GM13977 (cell line): Measurements from ENCODE around the gene PGR.

Experiments
- DNase-seq: peaks from one replicate; pipeline ENCODE4 v3.0.0; 2012; ENCODE audit warnings: low spot score
- CTCF ChIP-seq: IDR thresholded peaks from 2 replicates; pipeline ENCODE4 v1.5.1; 2012; ENCODE audit warnings: mild to moderate bottlenecking, control low read depth; ENCODE audit not compliant: insufficient read depth; ENCODE audit errors: extremely low read depth, missing control alignments
- in situ Hi-C: fragments of 300-500 bp; cut with MboI; formaldehyde crosslinking; loops from one replicate; pipeline ENCODE4 v1.12.0; 2022; ENCODE audit warnings: low sequenced_read_pairs, low pct_unique_long_range_greater_than_20kb, mixed read lengths, inconsistent platforms; ENCODE audit not compliant: unreplicated experiment

Gene PGR

GRCh38 chr11:101133190-101133589 is 3.6 kb upstream of the PGR start:
- TF ChIP-seq CTCF, result no peak
- no peak for DNase-seq
- in situ Hi-C loops, result no loop called here

DNA sequence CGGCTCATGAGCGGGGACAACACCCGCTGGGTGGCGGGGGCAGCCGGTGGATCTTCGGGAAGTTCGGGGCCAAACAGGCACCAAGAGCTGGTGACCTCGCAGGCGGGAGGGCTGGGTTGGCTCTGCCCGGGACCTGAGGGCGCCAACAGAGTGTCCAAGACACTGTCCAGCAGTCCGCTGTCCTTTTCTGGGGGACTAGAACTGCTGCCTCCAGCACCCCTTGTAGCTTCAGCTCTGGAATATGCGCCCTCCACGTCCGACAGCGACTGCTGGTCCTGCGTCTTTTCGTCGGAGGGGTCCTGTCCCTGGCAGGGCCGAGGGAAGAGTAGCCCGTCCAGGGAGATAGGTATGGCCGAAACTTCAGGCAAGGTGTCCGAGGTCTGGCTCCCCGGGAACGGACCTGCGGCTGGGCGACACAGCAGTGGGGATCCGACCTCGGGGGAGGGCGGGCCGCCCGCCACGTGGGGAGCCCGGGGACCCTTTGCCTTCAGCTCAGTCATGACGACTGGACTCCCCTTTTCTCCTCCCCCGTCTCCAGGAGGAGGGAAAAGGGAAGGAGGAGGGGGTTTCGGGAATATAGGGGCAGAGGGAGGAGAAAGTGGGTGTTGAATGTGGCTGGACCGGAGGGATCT is 926 bp downstream of the PGR start:
- in situ Hi-C loops, result no loop called here

GRCh38 chr11:101127699-101128570 is 1.7 kb downstream of the PGR start:
- DNase-seq, result peak; percentile 21
- no peak for TF ChIP-seq CTCF
- in situ Hi-C loops, result no loop called here

More for the DNA sequence above, 926 bp downstream of the PGR start:
- TF ChIP-seq CTCF, result no peak
- DNase-seq, result no peak

DNA sequence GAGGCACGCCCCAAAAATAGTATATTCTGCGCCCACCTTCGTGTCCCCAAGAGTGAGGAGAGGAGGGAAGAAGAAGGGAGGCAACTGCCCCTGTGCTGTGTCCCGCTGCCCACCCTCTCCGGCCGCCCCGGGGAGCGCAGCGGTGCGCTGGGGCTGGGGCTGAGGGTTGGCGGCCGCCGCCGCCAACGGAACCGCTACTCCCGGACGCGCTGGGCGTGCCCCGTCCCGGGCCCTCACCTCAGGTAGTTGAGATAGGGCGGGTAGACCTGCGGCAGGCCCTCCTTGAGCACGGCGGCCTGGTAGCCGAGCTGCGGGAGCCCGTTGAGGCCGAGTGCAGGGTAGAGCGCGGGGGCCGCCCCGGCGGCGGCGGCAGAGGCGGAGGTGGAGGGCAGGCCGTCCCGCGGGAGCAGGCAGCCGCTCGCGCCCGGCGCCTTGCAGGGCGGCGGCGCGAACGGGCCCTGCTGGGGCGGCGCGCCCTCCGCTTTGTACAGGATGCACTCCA is 2.4 kb downstream of the PGR start:
- TF ChIP-seq CTCF, result no peak
- in situ Hi-C loops, result no loop called here
- DNase-seq, result peak; percentile 25

GRCh38 chr11:101126551-101127196 is 2.9 kb downstream of the PGR start:
- DNase-seq, result peak; percentile 21
- in situ Hi-C loops, result no loop called here
- TF ChIP-seq CTCF, result no peak

DNA sequence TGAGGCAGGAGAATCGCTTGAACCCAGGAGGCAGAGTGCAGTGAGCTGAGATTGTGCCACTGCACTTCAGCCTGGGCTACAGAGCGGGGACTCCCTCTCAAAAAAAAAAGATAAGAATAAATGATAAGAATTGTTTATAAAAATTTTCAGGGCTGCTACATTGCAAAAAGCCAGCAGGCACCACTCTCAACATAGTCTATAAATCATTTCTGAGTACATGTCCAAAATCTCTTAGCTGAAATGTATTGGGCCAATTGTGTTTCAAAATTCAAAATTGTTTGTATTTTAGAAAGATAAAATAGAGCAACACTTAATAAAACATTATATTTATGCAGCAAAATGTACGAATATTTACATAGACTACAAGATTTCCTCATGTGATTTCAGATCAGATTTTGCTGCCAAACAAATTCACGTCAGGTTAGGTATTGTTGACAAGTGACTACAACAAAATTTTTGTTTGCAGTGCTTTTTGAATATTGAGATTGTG is 13.9 kb downstream of the PGR start:
- in situ Hi-C loops, result no loop called here
- DNase-seq, result no peak
- TF ChIP-seq CTCF, result no peak
